GM23338 (cell line): ENCODE results near the gene PTGDS. TPM values are rescaled to one million over a fixed set of nuclear protein-coding genes. Genes with fewer than 3 reads are reported as not detected.

Experiments used
- ATAC-seq: fragments of 200-7000 bp; cut with Tn5 transposase; 3 replicates; pipeline ENCODE4 v1.9.1; 2020
- DNase-seq: peaks from one replicate; pipeline ENCODE4 v3.0.0-alpha.2; 2015; ENCODE audit warnings: low spot score
- H2AFZ ChIP-seq: fragments of 200-600 bp; sonication (generic); 2 replicates; pipeline ENCODE4 v1.8.0; 2016; ENCODE audit warnings: antibody characterized with exemption, mild to moderate bottlenecking, moderate library complexity
- H3F3A ChIP-seq: fragments of 200-600 bp; sonication (generic); replicated peaks from 2 replicates; pipeline ENCODE4 v1.8.0; 2017; ENCODE audit warnings: antibody characterized with exemption, mixed run types, low read depth
- H3K27ac ChIP-seq: fragments of 200-600 bp; sonication (generic); 2 replicates; pipeline ENCODE4 v1.6.1; 2016; ENCODE audit warnings: low read depth
- H3K27me3 ChIP-seq: fragments of 200-600 bp; sonication (generic); 2 replicates; pipeline ENCODE4 v1.8.0; 2016; ENCODE audit warnings: mild to moderate bottlenecking, mixed run types, moderate library complexity; ENCODE audit not compliant: insufficient read depth
- H3K36me3 ChIP-seq: fragments of 200-600 bp; sonication (generic); 2 replicates; pipeline ENCODE4 v1.8.0; 2016; ENCODE audit warnings: mild to moderate bottlenecking; ENCODE audit not compliant: insufficient read depth
- H3K4me1 ChIP-seq: fragments of 200-600 bp; sonication (generic); 2 replicates; pipeline ENCODE4 v1.8.0; 2016; ENCODE audit warnings: mild to moderate bottlenecking, moderate library complexity; ENCODE audit not compliant: insufficient read depth
- H3K4me2 ChIP-seq: fragments of 200-600 bp; sonication (generic); 2 replicates; pipeline ENCODE4 v1.7.1; 2017; ENCODE audit warnings: mixed run types
- H3K4me3 ChIP-seq: fragments of 200-600 bp; sonication (generic); 2 replicates; pipeline ENCODE4 v1.6.1; 2016; ENCODE audit warnings: mixed run types
- H3K79me2 ChIP-seq: fragments of 200-600 bp; sonication (generic); replicated peaks from 2 replicates; pipeline ENCODE4 v1.8.0; 2017; ENCODE audit warnings: mild to moderate bottlenecking; ENCODE audit not compliant: insufficient read depth
- H3K9me2 ChIP-seq: fragments of 200-600 bp; sonication (generic); 2 replicates; pipeline ENCODE4 v1.8.0; 2017; ENCODE audit not compliant: insufficient read depth
- H4K20me1 ChIP-seq: fragments of 200-600 bp; sonication (generic); replicated peaks from 2 replicates; pipeline ENCODE4 v1.8.0; 2017; ENCODE audit warnings: mild to moderate bottlenecking; ENCODE audit not compliant: insufficient read depth
- H3K27ac Mint-ChIP-seq: 2 replicates; pipeline ENCODE4 v1.8.0; 2020; ENCODE audit warnings: inconsistent platforms, mild to moderate bottlenecking, moderate library complexity, mixed read lengths
- H3K27me3 Mint-ChIP-seq: 3 replicates; pipeline ENCODE4 v1.8.0; 2022; ENCODE audit warnings: low read depth, mild to moderate bottlenecking, moderate library complexity, mixed read lengths, inconsistent platforms; ENCODE audit not compliant: insufficient read depth, poor library complexity
- H3K36me3 Mint-ChIP-seq: 3 replicates; pipeline ENCODE4 v1.8.0; 2021; ENCODE audit warnings: low read depth, mild to moderate bottlenecking, inconsistent platforms, moderate library complexity, mixed read lengths
- H3K4me1 Mint-ChIP-seq: 3 replicates; pipeline ENCODE4 v1.8.0; 2020; ENCODE audit warnings: mild to moderate bottlenecking, inconsistent platforms, mixed read lengths
- H3K4me3 Mint-ChIP-seq: 3 replicates; pipeline ENCODE4 v1.8.0; 2021; ENCODE audit warnings: moderate library complexity, mild to moderate bottlenecking, inconsistent platforms, mixed read lengths
- H3K9me3 Mint-ChIP-seq: 3 replicates; pipeline ENCODE4 v1.8.0; 2020; ENCODE audit warnings: moderate library complexity, mild to moderate bottlenecking, inconsistent platforms, mixed read lengths
- CREB1 ChIP-seq: fragments of 250-450 bp; sonication (Bioruptor Pico); IDR thresholded peaks from 2 replicates; pipeline ENCODE4 v1.5.0; 2020; ENCODE audit warnings: low read depth, mild to moderate bottlenecking, moderate library complexity
- CTCF ChIP-seq, 2 experiments: fragments of 200-600 bp in 1 of 2; sonication (generic) in 1 of 2; conservative IDR thresholded peaks; 2 replicates each; pipeline versions ENCODE4 v1.5.1 to v1.6.1; 2016 to 2017; ENCODE audit warnings: antibody characterized with exemption in 2 of 2, low read depth in 2 of 2, mild to moderate bottlenecking in 2 of 2, moderate library complexity in 1 of 2
- EZH2 ChIP-seq: fragments of 200-600 bp; sonication (generic); IDR thresholded peaks from one replicate; pipeline ENCODE4 v1.8.0; 2017; ENCODE audit warnings: antibody characterized with exemption, mild to moderate bottlenecking, low read depth; ENCODE audit not compliant: unreplicated experiment
- EZH2phosphoT487 ChIP-seq: fragments of 200-600 bp; sonication (generic); IDR thresholded peaks from one replicate; pipeline ENCODE4 v1.8.1; 2018; ENCODE audit warnings: antibody characterized with exemption; ENCODE audit not compliant: unreplicated experiment
- JUNB ChIP-seq: IDR thresholded peaks from one replicate; pipeline ENCODE4 v1.6.1; 2016; ENCODE audit warnings: antibody characterized with exemption; ENCODE audit not compliant: unreplicated experiment
- NANOG ChIP-seq: IDR thresholded peaks from 2 replicates; pipeline ENCODE4 v1.6.1; 2016; ENCODE audit warnings: antibody characterized with exemption, borderline replicate concordance
- POLR2AphosphoS5 ChIP-seq: IDR thresholded peaks from 2 replicates; pipeline ENCODE4 v1.6.1; 2016; ENCODE audit warnings: antibody characterized with exemption, low read depth
- STAT1 ChIP-seq: IDR thresholded peaks from one replicate; pipeline ENCODE4 v1.6.1; 2016; ENCODE audit warnings: antibody characterized with exemption; ENCODE audit not compliant: unreplicated experiment
- ZNF114 ChIP-seq: fragments of 250-450 bp; sonication (Bioruptor Pico); IDR thresholded peaks from 2 replicates; pipeline ENCODE4 v1.5.0; 2020; ENCODE audit warnings: mild to moderate bottlenecking, moderate library complexity
- ZNF331 ChIP-seq: fragments of 250-450 bp; sonication (Bioruptor Pico); IDR thresholded peaks from 2 replicates; pipeline ENCODE4 v1.5.0; 2020; ENCODE audit warnings: low read depth, mild to moderate bottlenecking, moderate library complexity
- ZNF462 ChIP-seq: fragments of 250-450 bp; sonication (Bioruptor Pico); IDR thresholded peaks from 2 replicates; pipeline ENCODE4 v1.5.0; 2020; ENCODE audit warnings: mild to moderate bottlenecking, moderate library complexity
- polyA plus RNA-seq: library from polyadenylated mRNA; unstranded; fragments of >200 nt; fragmentation: Nextera tagmentation; extraction: Ambion mirVana; gene quantifications from 2 replicates; pipeline ENCODE4 v1.2.1, GENCODE V29; 2016
- total RNA-seq: library from RNA; depleted of rRNA; stranded (reverse); fragments of >200 nt; shearing (Covaris generic); gene quantifications from 2 replicates; pipeline ENCODE4 v1.2.3, GENCODE V29; 2014

PTGDS gene
- total and polyA plus RNA-seq, 2 experiments from 2014 or later: 1.9 to 3.1 TPM

- H3K4me3 Mint-ChIP-seq: no peak overlapping the region
- H3K4me1 ChIP-seq: no peaks in the 10 kb centered on the region; the same call in 1 of the 2 replicates
- H3K79me2 ChIP-seq: no peaks in the 10 kb centered on the region
- H3K9me2 ChIP-seq: no peaks in the 10 kb centered on the region
- no peak overlapping the region for H3K4me3 ChIP-seq
- peaks cover 23% of the 10 kb centered on the region for H3K27me3 ChIP-seq
- DNase-seq (no peak), ATAC-seq (no peak)
- no peaks in the 10 kb centered on the region for H3K9me3 Mint-ChIP-seq
- H3F3A ChIP-seq: no peaks in the 10 kb centered on the region
- peaks cover 2% of the 10 kb centered on the region; the same call in 2 of the 3 replicates for H3K4me1 Mint-ChIP-seq
- H3K27ac ChIP-seq: no peak overlapping the region
- no peaks in the 10 kb centered on the region for H3K36me3 ChIP-seq
- no peak overlapping the region for H3K27ac Mint-ChIP-seq
- no peak overlapping the region for H2AFZ ChIP-seq
- H4K20me1 ChIP-seq: no peaks in the 10 kb centered on the region
- peaks cover 16% of the 10 kb centered on the region for H3K27me3 Mint-ChIP-seq
- H3K4me2 ChIP-seq: no peak overlapping the region
- TF ChIP-seq ZNF462 (CRISPR knock-in tag): no peak
- H3K36me3 Mint-ChIP-seq: no peaks in the 10 kb centered on the region
These were observed 3.6 kb downstream of the PTGDS start for GRCh38 chr9:136980669-136981478.

GRCh38 chr9:136981588-136982231 lies 4.4 kb downstream of the PTGDS start:
- Histone ChIP-seq H3K9me2 (no peaks in the 10 kb centered on the region), H4K20me1 (no peaks in the 10 kb centered on the region), H3K4me1 (peaks cover 3% of the 10 kb centered on the region; the same call in 1 of the 2 replicates), H3K4me2 (no peak overlapping the region), H3K27ac (no peak overlapping the region), H3K36me3 (no peaks in the 10 kb centered on the region), H3F3A (no peaks in the 10 kb centered on the region), H3K79me2 (no peaks in the 10 kb centered on the region), H2AFZ (no peak overlapping the region), H3K27me3 (peaks cover 31% of the 10 kb centered on the region), H3K4me3 (no peak overlapping the region)
- Mint-ChIP-seq H3K36me3 (no peaks in the 10 kb centered on the region; the same call in 2 of the 3 replicates), H3K4me1 (peaks cover 2% of the 10 kb centered on the region; the same call in 2 of the 3 replicates), H3K4me3 (no peak overlapping the region), H3K27ac (no peak overlapping the region), H3K9me3 (no peaks in the 10 kb centered on the region), H3K27me3 (peaks cover 23% of the 10 kb centered on the region)
- ATAC-seq: no peak
- no peak for DNase-seq
- TF ChIP-seq JUNB: no peak
- TF ChIP-seq EZH2phosphoT487: no peak
- no peak for TF ChIP-seq CREB1 (CRISPR knock-in tag)
- TF ChIP-seq STAT1: no peak
- TF ChIP-seq ZNF114 (CRISPR knock-in tag): no peak
- TF ChIP-seq NANOG: no peak
- no peak for TF ChIP-seq CTCF (conservative IDR thresholded peaks at IDR 0.05; ENCODE audit: low read depth in 2 of 2)
- TF ChIP-seq ZNF331 (CRISPR knock-in tag): no peak
- TF ChIP-seq EZH2: no peak
- TF ChIP-seq POLR2AphosphoS5: no peak
